Mesenchymal stem cell (in vitro differentiated cells and primary cell): Measurements from ENCODE around the gene FHOD1.

Experiments used
- DNase-seq: peaks from one replicate; pipeline ENCODE4 v3.0.0-alpha.2; 2013
- H2AFZ ChIP-seq: one replicate; pipeline ENCODE4 v1.6.1; 2013; ENCODE audit warnings: low read depth, mild to moderate bottlenecking, control low read depth, inconsistent platforms, low read length, moderate library complexity
- H2AK5ac ChIP-seq: 2 replicates; pipeline ENCODE4 v1.6.1; 2013; ENCODE audit warnings: low read length, moderate library complexity, mild to moderate bottlenecking, inconsistent platforms; ENCODE audit not compliant: severe bottlenecking
- H2BK120ac ChIP-seq: one replicate; pipeline ENCODE4 v1.6.1; 2013; ENCODE audit warnings: low read depth, mild to moderate bottlenecking, inconsistent platforms, low read length, moderate library complexity
- H2BK12ac ChIP-seq, 2 experiments: one replicate each; pipeline ENCODE4 v1.6.1; 2013; ENCODE audit warnings: inconsistent platforms in 2 of 2, low read length in 2 of 2, mild to moderate bottlenecking in 2 of 2, moderate library complexity in 2 of 2, control low read depth in 1 of 2
- H2BK15ac ChIP-seq: one replicate; pipeline ENCODE4 v1.6.1; 2013; ENCODE audit warnings: mild to moderate bottlenecking, low read depth, inconsistent platforms; ENCODE audit not compliant: poor library complexity, severe bottlenecking
- H2BK5ac ChIP-seq: 2 replicates; pipeline ENCODE4 v1.6.1; 2013; ENCODE audit warnings: low read depth, mild to moderate bottlenecking, low read length, control low read depth, inconsistent platforms; ENCODE audit not compliant: poor library complexity, severe bottlenecking
- H3K14ac ChIP-seq, 2 experiments: one replicate each; pipeline ENCODE4 v1.6.1; 2013; ENCODE audit warnings: inconsistent platforms in 2 of 2, low read length in 2 of 2, control low read depth in 1 of 2, mild to moderate bottlenecking in 1 of 2, moderate library complexity in 1 of 2
- H3K18ac ChIP-seq, 2 experiments: one replicate each; pipeline ENCODE4 v1.6.1; 2013; ENCODE audit warnings: inconsistent platforms in 2 of 2, low read length in 2 of 2, control low read depth in 1 of 2, low read depth in 1 of 2, mild to moderate bottlenecking in 1 of 2
- H3K23ac ChIP-seq, 2 experiments: one replicate each; pipeline ENCODE4 v1.6.1; 2013; ENCODE audit warnings: inconsistent platforms in 2 of 2, low read length in 2 of 2, mild to moderate bottlenecking in 2 of 2, moderate library complexity in 2 of 2, control low read depth in 1 of 2
- H3K27ac ChIP-seq: 2 replicates; pipeline ENCODE4 v1.5.1; 2013; ENCODE audit warnings: mild to moderate bottlenecking, moderate library complexity, low read length, control low read depth, inconsistent platforms; ENCODE audit not compliant: poor library complexity, severe bottlenecking
- H3K27me3 ChIP-seq, 2 experiments: 2 replicates each; pipeline versions ENCODE4 v1.6.1 to v1.7.0; 2013; ENCODE audit warnings: low read length in 2 of 2, mild to moderate bottlenecking in 2 of 2, moderate library complexity in 2 of 2, control low read depth in 1 of 2, inconsistent platforms in 1 of 2; ENCODE audit not compliant: control insufficient read depth in 1 of 2, insufficient read depth in 1 of 2
- H3K36me3 ChIP-seq, 2 experiments: 2 replicates each; pipeline versions ENCODE4 v1.6.1 to v1.7.0; 2013; ENCODE audit warnings: low read length in 2 of 2, control low read depth in 1 of 2, inconsistent platforms in 1 of 2, low read depth in 1 of 2, mild to moderate bottlenecking in 1 of 2; ENCODE audit not compliant: insufficient read depth in 2 of 2, control insufficient read depth in 1 of 2
- H3K4ac ChIP-seq, 2 experiments: one replicate each; pipeline ENCODE4 v1.6.1; 2013; ENCODE audit warnings: inconsistent platforms in 2 of 2, low read length in 2 of 2, mild to moderate bottlenecking in 2 of 2, moderate library complexity in 2 of 2, control low read depth in 1 of 2, low read depth in 1 of 2
- H3K4me1 ChIP-seq: 2 replicates; pipeline ENCODE4 v1.6.1; 2013; ENCODE audit warnings: low read depth, low read length, control low read depth; ENCODE audit not compliant: control insufficient read depth, insufficient read depth
- H3K4me2 ChIP-seq: 2 replicates; pipeline ENCODE4 v1.6.1; 2013; ENCODE audit warnings: low read length, mild to moderate bottlenecking, inconsistent platforms; ENCODE audit not compliant: poor library complexity, severe bottlenecking
- H3K4me3 ChIP-seq, 2 experiments: 2 replicates each; pipeline versions ENCODE4 v1.5.1 to v1.7.0; 2013; ENCODE audit warnings: low read length in 2 of 2, mild to moderate bottlenecking in 2 of 2, control low read depth in 1 of 2, low read depth in 1 of 2; ENCODE audit not compliant: insufficient read depth in 1 of 2
- H3K79me1 ChIP-seq: replicated peaks from 2 replicates; pipeline ENCODE4 v1.6.1; 2013; ENCODE audit warnings: mild to moderate bottlenecking, control low read depth, low read length, inconsistent platforms; ENCODE audit not compliant: poor library complexity, severe bottlenecking
- H3K9ac ChIP-seq: 2 replicates; pipeline ENCODE4 v1.7.0; 2013; ENCODE audit warnings: mild to moderate bottlenecking, low read length, moderate library complexity
- H3K9me3 ChIP-seq: 2 replicates; pipeline ENCODE4 v1.7.0; 2013; ENCODE audit warnings: mild to moderate bottlenecking, low read length; ENCODE audit not compliant: control insufficient read depth
- H4K8ac ChIP-seq: one replicate; pipeline ENCODE4 v1.6.1; 2013; ENCODE audit warnings: inconsistent platforms, mild to moderate bottlenecking, low read length, moderate library complexity
- H4K91ac ChIP-seq: one replicate; pipeline ENCODE4 v1.6.1; 2013; ENCODE audit warnings: mild to moderate bottlenecking, low read length, inconsistent platforms
- WGBS: methylation state at CpG from one replicate; pipeline ENCODE4 v1.1.7; 2013; ENCODE audit warnings: mixed read lengths; 5-methylcytosine and 5-hydroxymethylcytosine counted together

FHOD1 gene

DNA sequence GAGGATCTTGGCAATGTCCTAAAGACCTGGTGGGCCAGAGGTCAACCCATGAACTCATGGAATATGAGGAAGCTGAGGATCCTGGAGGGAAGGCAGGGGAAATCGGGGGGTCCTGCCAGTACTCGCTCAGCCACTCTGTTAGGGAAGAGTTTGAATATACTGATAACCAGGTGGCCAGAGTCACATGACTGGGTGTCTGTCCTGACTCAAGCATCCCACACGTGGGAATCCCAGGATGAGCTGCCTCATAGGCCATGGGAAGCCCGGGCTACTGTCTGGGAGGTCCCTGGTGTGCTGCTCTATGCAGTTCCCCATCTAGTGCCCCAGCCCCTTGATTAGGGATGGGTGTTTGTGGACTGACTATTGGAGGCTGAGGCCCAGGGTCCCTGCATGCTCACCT, 59.0 kb downstream of the FHOD1 start:
- peaks cover under 1% of the 10 kb centered on the region for H3K79me1 ChIP-seq
- no peak for DNase-seq
- H3K36me3 ChIP-seq, result peaks cover 2% of the 10 kb centered on the region in 2 experiments
- H4K8ac ChIP-seq, result no peak overlapping the region
- 86% methylated on average over 4 of the region's 4 CpGs for WGBS
- no peak overlapping the region for H3K9ac ChIP-seq
- H4K91ac ChIP-seq, result no peak overlapping the region
- H3K9me3 ChIP-seq, result no peaks in the 10 kb centered on the region
- no peak overlapping the region for H3K23ac ChIP-seq
- no peak overlapping the region for H2BK12ac ChIP-seq
- H3K4me2 ChIP-seq, result no peak overlapping the region
- no peak overlapping the region for H2BK120ac ChIP-seq
- H2AK5ac ChIP-seq, result no peak overlapping the region
- no peak overlapping the region for H3K4ac ChIP-seq
- peaks cover 40% of the 10 kb centered on the region for H3K4me1 ChIP-seq
- H3K27ac ChIP-seq, result no peak overlapping the region
- H3K4me3 ChIP-seq, result no peak overlapping the region
- no peak overlapping the region for H3K14ac ChIP-seq
- H3K27me3 ChIP-seq, result no peaks in the 10 kb centered on the region
- H2AFZ ChIP-seq, result no peak overlapping the region
- no peak overlapping the region for H2BK5ac ChIP-seq
- no peak overlapping the region for H2BK15ac ChIP-seq
- H3K18ac ChIP-seq, result no peak overlapping the region

- Histone ChIP-seq H2AFZ (no peak overlapping the region), H2BK120ac (no peak overlapping the region), H4K91ac (no peak overlapping the region), H2BK12ac (no peak overlapping the region), H2BK15ac (no peak overlapping the region), H3K27me3 (no peaks in the 10 kb centered on the region), H2AK5ac (no peak overlapping the region), H3K4me3 (no peak overlapping the region), H3K36me3 (no peaks in the 10 kb centered on the region), H3K79me1 (peaks cover 4% of the 10 kb centered on the region), H3K14ac (no peak overlapping the region), H2BK5ac (no peak overlapping the region), H3K4ac (no peak overlapping the region), H4K8ac (no peak overlapping the region), H3K4me2 (no peak overlapping the region), H3K23ac (no peak overlapping the region), H3K27ac (no peak overlapping the region), H3K9ac (no peak overlapping the region), H3K18ac (no peak overlapping the region), H3K9me3 (no peaks in the 10 kb centered on the region), H3K4me1 (peaks cover 37% of the 10 kb centered on the region)
- WGBS, result 92% methylated on average over 26 of the region's 26 CpGs
- no peak for DNase-seq
Observed at GRCh38 chr16:67187175-67187890, 59.9 kb downstream of the FHOD1 start.

DNA sequence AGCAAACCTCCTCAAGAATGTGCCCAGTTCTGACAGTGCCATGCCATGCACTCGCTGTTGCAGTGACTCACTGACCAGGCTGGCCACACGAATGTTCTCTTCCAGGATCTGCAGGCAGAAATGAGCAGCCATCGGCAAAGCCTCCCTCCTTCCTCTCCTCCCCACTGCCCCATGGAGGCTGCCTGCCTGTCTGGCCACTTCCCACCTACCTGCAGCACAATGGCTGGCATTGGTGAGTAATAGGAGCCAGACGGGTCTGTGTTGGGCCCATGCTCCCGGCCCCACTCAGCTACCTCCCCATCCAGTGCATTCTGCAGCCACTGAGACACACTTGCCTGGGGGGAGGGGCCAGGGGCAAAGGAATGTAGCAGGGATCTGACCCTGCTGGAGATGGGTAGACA, 60.7 kb downstream of the FHOD1 start:
- H4K91ac ChIP-seq, result no peak overlapping the region
- no peak overlapping the region for H3K27ac ChIP-seq
- no peaks in the 10 kb centered on the region for H3K9me3 ChIP-seq
- H3K23ac ChIP-seq, result no peak overlapping the region
- H3K14ac ChIP-seq, result peak overlapping the region in 1 of 2 experiments; percentile 21
- no peak overlapping the region for H3K9ac ChIP-seq
- H2AFZ ChIP-seq, result no peak overlapping the region
- no peak overlapping the region for H2BK5ac ChIP-seq
- no peak for DNase-seq
- no peaks in the 10 kb centered on the region for H3K36me3 ChIP-seq
- peaks cover 5% of the 10 kb centered on the region for H3K79me1 ChIP-seq
- H2BK120ac ChIP-seq, result no peak overlapping the region
- H2BK12ac ChIP-seq, result no peak overlapping the region
- no peak overlapping the region for H3K18ac ChIP-seq
- H3K4ac ChIP-seq, result no peak overlapping the region
- WGBS, result 61% methylated on average over 4 of the region's 5 CpGs
- peaks cover 35% of the 10 kb centered on the region for H3K4me1 ChIP-seq
- H3K4me2 ChIP-seq, result no peak overlapping the region
- H3K4me3 ChIP-seq, result no peak overlapping the region
- no peak overlapping the region for H4K8ac ChIP-seq
- H2BK15ac ChIP-seq, result no peak overlapping the region
- no peaks in the 10 kb centered on the region for H3K27me3 ChIP-seq
- no peak overlapping the region for H2AK5ac ChIP-seq

DNA sequence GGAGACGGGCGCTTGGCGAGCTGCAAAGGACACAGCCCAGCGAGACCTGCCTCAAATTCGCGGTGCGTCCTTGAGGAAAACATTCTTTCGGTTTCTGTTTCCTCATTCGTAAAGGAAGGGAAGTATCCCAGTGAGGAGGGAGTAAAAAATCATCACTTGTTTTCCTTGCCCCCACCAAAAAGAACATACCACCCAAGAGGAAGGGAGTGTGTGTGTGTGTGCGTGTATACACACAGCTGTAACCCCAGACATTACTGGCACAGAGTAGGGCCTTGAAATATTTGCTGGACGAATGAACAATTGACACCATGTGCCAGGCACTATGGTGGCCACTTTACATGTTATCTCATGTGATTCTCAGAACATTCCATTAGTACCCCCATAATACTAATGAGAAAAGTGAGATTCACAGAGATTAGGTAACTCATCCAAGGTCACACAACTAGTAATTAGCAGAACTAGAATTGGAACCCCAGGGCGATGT, 61.6 kb downstream of the FHOD1 start:
- H3K14ac ChIP-seq, result no peak overlapping the region
- H3K36me3 ChIP-seq, result peaks cover 0 to under 1% of the 10 kb centered on the region in 2 experiments
- H4K91ac ChIP-seq, result no peak overlapping the region
- H3K4me3 ChIP-seq, result peak overlapping the region in 1 of 2 experiments; percentile 65
- no peak overlapping the region for H2AFZ ChIP-seq
- no peak overlapping the region for H3K4me2 ChIP-seq
- no peak overlapping the region for H4K8ac ChIP-seq
- peaks cover 34% of the 10 kb centered on the region for H3K4me1 ChIP-seq
- no peaks in the 10 kb centered on the region for H3K27me3 ChIP-seq
- 23% methylated on average over 5 of the region's 12 CpGs for WGBS
- H3K23ac ChIP-seq, result no peak overlapping the region
- no peak for DNase-seq
- no peak overlapping the region for H2BK15ac ChIP-seq
- H3K79me1 ChIP-seq, result peaks cover 12% of the 10 kb centered on the region
- no peak overlapping the region for H3K4ac ChIP-seq
- no peak overlapping the region for H2BK5ac ChIP-seq
- no peak overlapping the region for H2BK120ac ChIP-seq
- H3K9me3 ChIP-seq, result no peaks in the 10 kb centered on the region
- H3K9ac ChIP-seq, result peak overlapping the region; percentile 31
- H3K18ac ChIP-seq, result no peak overlapping the region
- H3K27ac ChIP-seq, result no peak overlapping the region
- H2AK5ac ChIP-seq, result no peak overlapping the region
- H2BK12ac ChIP-seq, result no peak overlapping the region
